ENCODE results near the gene WNT5A.

Gene WNT5A

DNA sequence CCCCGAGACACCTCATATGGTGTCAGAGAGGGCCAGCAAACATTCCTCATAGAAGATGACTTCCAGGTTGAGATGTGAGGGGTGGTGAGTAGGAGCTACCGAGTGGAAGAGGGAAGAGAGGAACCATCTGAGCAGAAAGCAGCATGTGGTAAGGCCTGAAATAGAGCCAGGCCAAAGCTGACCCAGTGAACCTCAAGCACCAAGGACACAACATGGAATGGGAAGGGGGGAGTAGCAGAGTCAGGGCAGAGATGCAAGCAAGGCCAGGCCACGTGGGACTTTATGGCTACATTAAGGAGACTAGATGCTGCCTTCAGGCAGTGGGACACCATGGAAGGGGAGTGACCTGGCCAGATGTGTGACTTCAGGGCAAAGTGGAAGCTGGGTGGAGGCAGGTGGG lies 38.3 kb upstream of the WNT5A start:
- H4K20me1 ChIP-seq (ENCODE audit: control insufficient read depth, insufficient read depth, low read depth, low read length): no peaks in the 10 kb centered on the region
- H3K9me3 ChIP-seq (ENCODE audit: control insufficient read depth, insufficient read depth, low read length): no peaks in the 10 kb centered on the region
- no peaks in the 10 kb centered on the region for H3K79me2 ChIP-seq (ENCODE audit: control insufficient read depth, low read length)
- H3K9me2 ChIP-seq (replicated peaks; ENCODE audit: control insufficient read depth, low read length): no peaks in the 10 kb centered on the region
- no peak overlapping the region for H3K4me2 ChIP-seq (ENCODE audit: low read length)
- no peak overlapping the region for H3K27ac ChIP-seq (ENCODE audit: low read depth, low read length)
- no peaks in the 10 kb centered on the region for H3K4me1 ChIP-seq (ENCODE audit: control insufficient read depth, low read length)
- no peaks in the 10 kb centered on the region for H3K36me3 ChIP-seq (ENCODE audit: control insufficient read depth, low read length)
- no peaks in the 10 kb centered on the region for H3K27me3 ChIP-seq (ENCODE audit: control insufficient read depth, low read length)
- TF ChIP-seq, protein P1, sequence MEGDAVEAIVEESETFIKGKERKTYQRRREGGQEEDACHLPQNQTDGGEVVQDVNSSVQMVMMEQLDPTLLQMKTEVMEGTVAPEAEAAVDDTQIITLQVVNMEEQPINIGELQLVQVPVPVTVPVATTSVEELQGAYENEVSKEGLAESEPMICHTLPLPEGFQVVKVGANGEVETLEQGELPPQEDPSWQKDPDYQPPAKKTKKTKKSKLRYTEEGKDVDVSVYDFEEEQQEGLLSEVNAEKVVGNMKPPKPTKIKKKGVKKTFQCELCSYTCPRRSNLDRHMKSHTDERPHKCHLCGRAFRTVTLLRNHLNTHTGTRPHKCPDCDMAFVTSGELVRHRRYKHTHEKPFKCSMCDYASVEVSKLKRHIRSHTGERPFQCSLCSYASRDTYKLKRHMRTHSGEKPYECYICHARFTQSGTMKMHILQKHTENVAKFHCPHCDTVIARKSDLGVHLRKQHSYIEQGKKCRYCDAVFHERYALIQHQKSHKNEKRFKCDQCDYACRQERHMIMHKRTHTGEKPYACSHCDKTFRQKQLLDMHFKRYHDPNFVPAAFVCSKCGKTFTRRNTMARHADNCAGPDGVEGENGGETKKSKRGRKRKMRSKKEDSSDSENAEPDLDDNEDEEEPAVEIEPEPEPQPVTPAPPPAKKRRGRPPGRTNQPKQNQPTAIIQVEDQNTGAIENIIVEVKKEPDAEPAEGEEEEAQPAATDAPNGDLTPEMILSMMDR (IDR thresholded peaks at IDR 0.05; ENCODE audit: low read depth, low read length, poor library complexity, severe bottlenecking): no peak
- TF ChIP-seq EZH2phosphoT487 (IDR thresholded peaks at IDR 0.05; ENCODE audit: borderline replicate concordance, low read length): no peak
- no peak overlapping the region for H3K4me3 ChIP-seq (ENCODE audit: low read length)
- no peaks in the 10 kb centered on the region for H3F3A ChIP-seq (ENCODE audit: control insufficient read depth, insufficient read depth)

DNA sequence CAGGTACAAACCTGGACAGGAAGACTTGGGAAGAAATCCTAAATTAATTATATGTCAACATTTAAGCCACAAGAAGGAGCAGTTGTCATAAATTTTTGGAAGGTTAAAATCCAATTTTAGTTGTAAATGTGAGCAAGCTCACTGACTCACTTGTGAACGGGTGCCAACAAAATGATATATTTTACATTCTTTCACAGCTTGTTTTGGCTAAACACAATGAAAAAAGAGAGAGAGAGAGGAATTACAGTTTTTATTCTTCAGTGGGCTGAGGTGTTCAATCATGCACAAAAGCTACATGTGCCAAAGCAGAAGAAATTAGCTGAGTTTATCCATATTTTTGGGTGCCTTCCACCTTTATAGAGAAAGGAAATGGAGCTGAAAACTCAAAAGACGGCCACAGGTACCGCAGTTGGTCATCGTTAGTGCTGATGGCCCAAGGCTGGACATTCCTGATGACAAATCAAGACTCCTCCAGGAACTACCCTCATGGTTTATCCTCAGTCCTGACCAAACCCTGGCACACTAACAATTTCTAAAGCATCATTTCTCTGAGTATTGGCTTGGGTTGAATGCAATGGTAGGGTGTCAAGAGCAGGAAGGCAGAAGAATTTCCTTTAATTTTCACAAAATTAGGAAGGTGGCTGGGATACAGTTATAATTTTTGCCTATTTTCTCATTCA lies 37.6 kb upstream of the WNT5A start:
- Histone ChIP-seq H3K79me2 (ENCODE audit: control insufficient read depth, low read length) (no peaks in the 10 kb centered on the region), H3K27ac (ENCODE audit: low read depth, low read length) (no peak overlapping the region), H3K9me3 (ENCODE audit: control insufficient read depth, insufficient read depth, low read length) (no peaks in the 10 kb centered on the region), H3F3A (ENCODE audit: control insufficient read depth, insufficient read depth) (no peaks in the 10 kb centered on the region), H3K36me3 (ENCODE audit: control insufficient read depth, low read length) (no peaks in the 10 kb centered on the region), H3K27me3 (ENCODE audit: control insufficient read depth, low read length) (no peaks in the 10 kb centered on the region), H3K4me3 (ENCODE audit: low read length) (no peak overlapping the region), H4K20me1 (ENCODE audit: control insufficient read depth, insufficient read depth, low read depth, low read length) (no peaks in the 10 kb centered on the region), H3K4me2 (ENCODE audit: low read length) (no peak overlapping the region), H3K4me1 (ENCODE audit: control insufficient read depth, low read length) (no peaks in the 10 kb centered on the region), H3K9me2 (replicated peaks; ENCODE audit: control insufficient read depth, low read length) (no peaks in the 10 kb centered on the region)
- TF ChIP-seq EZH2phosphoT487 (IDR thresholded peaks at IDR 0.05; ENCODE audit: borderline replicate concordance, low read length): no peak
- TF ChIP-seq, protein P1 (IDR thresholded peaks at IDR 0.05; ENCODE audit: low read depth, low read length, poor library complexity, severe bottlenecking): no peak

DNA sequence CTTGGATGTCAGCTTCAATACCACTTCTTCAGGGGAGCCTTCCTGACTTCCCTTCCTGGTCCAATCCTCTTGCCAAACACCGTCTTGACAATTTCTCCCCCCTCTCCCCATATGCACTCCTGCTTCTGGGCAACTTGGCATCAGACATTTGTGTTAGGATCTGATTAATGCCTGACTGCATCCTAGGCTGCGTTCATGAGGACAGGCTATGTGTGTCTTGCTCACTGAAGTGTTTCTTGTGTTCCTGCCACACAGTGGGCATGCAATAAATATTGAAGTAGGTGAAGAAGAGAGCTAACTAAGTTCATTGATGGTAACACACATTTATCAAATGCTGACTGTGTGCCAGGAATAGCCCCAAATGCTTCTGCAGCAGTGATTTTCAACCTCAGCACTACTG lies 36.4 kb upstream of the WNT5A start:
- no peaks in the 10 kb centered on the region for H3K9me2 ChIP-seq (replicated peaks; ENCODE audit: control insufficient read depth, low read length)
- no peaks in the 10 kb centered on the region for H3K9me3 ChIP-seq (ENCODE audit: control insufficient read depth, insufficient read depth, low read length)
- no peak overlapping the region for H3K27ac ChIP-seq (ENCODE audit: low read depth, low read length)
- no peaks in the 10 kb centered on the region for H3K79me2 ChIP-seq (ENCODE audit: control insufficient read depth, low read length)
- TF ChIP-seq EZH2phosphoT487 (IDR thresholded peaks at IDR 0.05; ENCODE audit: borderline replicate concordance, low read length): no peak
- TF ChIP-seq, protein P1 (IDR thresholded peaks at IDR 0.05; ENCODE audit: low read depth, low read length, poor library complexity, severe bottlenecking): no peak
- no peaks in the 10 kb centered on the region for H3K27me3 ChIP-seq (ENCODE audit: control insufficient read depth, low read length)
- H3K4me3 ChIP-seq (ENCODE audit: low read length): no peak overlapping the region
- H3F3A ChIP-seq (ENCODE audit: control insufficient read depth, insufficient read depth): no peaks in the 10 kb centered on the region
- no peaks in the 10 kb centered on the region for H4K20me1 ChIP-seq (ENCODE audit: control insufficient read depth, insufficient read depth, low read depth, low read length)
- no peak overlapping the region for H3K4me2 ChIP-seq (ENCODE audit: low read length)
- H3K4me1 ChIP-seq (ENCODE audit: control insufficient read depth, low read length): no peaks in the 10 kb centered on the region
- H3K36me3 ChIP-seq (ENCODE audit: control insufficient read depth, low read length): no peaks in the 10 kb centered on the region
